Activated T-helper 1 cell treated with anti-CD3 and anti-CD28 coated beads, Interleukin-12 subunit alpha, Interleukin-12 subunit beta, Interleukin-2, Interleukin-4 antibody, amounts not matched to agents 30 ng/mL and 10 ng/mL and 1 ng/mL, durations not matched to agents 14 hours and 24 hours and 36 hours (primary cell): ENCODE measurements around the gene MMP8. TPM values are rescaled to one million over a fixed set of nuclear protein-coding genes. Genes with fewer than 3 reads are reported as not detected.
"Not testable (repeated sequence)": the region's sequence is repeated elsewhere in the genome, so short reads cannot be mapped to it uniquely, and the experiment has no call there.

ENCODE experiments used
- DNase-seq: peaks from one replicate; pipeline ENCODE4 v3.0.0; 2021; ENCODE audit warnings: low spot score
- H3K27ac Mint-ChIP-seq: one replicate; pipeline ENCODE4 v1.8.0; 2021; ENCODE audit warnings: mild to moderate bottlenecking, mixed read lengths
- H3K27me3 Mint-ChIP-seq: one replicate; pipeline ENCODE4 v1.8.0; 2022; ENCODE audit warnings: mild to moderate bottlenecking, moderate library complexity, mixed read lengths; ENCODE audit not compliant: insufficient read depth
- H3K36me3 Mint-ChIP-seq: one replicate; pipeline ENCODE4 v1.8.0; 2021; ENCODE audit warnings: low read depth, mixed read lengths
- H3K4me1 Mint-ChIP-seq: one replicate; pipeline ENCODE4 v1.8.0; 2021; ENCODE audit warnings: low read depth, mixed read lengths
- H3K4me3 Mint-ChIP-seq: one replicate; pipeline ENCODE4 v1.8.0; 2021; ENCODE audit warnings: mild to moderate bottlenecking, moderate library complexity, mixed read lengths
- H3K9me3 Mint-ChIP-seq: one replicate; pipeline ENCODE4 v1.8.0; 2021; ENCODE audit warnings: mixed read lengths
- intact Hi-C: fragments of 100-400 bp; cut with micrococcal nuclease; formaldehyde crosslinking; loops from one replicate; pipeline ENCODE4 v1.15.1; 2024
- total RNA-seq: library from RNA; stranded (reverse); gene quantifications from 2 replicates; pipeline ENCODE4 v1.2.3, GENCODE V29; 2022

The MMP8 gene
- total RNA-seq, 1 donor from 2014 or later = not detected

- Mint-ChIP-seq H3K4me3 (no peak overlapping the region), H3K27me3 (peaks cover 7% of the 10 kb centered on the region), H3K36me3 (no peaks in the 10 kb centered on the region), H3K9me3 (no peaks in the 10 kb centered on the region), H3K27ac (no peak overlapping the region), H3K4me1 (no peaks in the 10 kb centered on the region)
- intact Hi-C loops = no loop called here
- DNase-seq = no peak
These were observed 24.5 kb upstream of the MMP8 start for GRCh38 chr11:102749101-102749722.

GRCh38 chr11:102746746-102747578 lies 22.2 kb upstream of the MMP8 start:
- H3K36me3 Mint-ChIP-seq, H3K9me3 Mint-ChIP-seq, H3K4me3 Mint-ChIP-seq, H3K27ac Mint-ChIP-seq, intact Hi-C loops, H3K27me3 Mint-ChIP-seq, H3K4me1 Mint-ChIP-seq, DNase-seq: not testable (repeated sequence)

GRCh38 chr11:102734650-102735049 lies 9.9 kb upstream of the MMP8 start:
- intact Hi-C loops = loop anchor here (5.0 kb wide), 1 partner anchor 1158 kb away; no protein-coding TSS in a partner anchor
- no peaks in the 10 kb centered on the region for H3K9me3 Mint-ChIP-seq
- DNase-seq = no peak

GRCh38 chr11:102733232-102733875 lies 8.6 kb upstream of the MMP8 start:
- Mint-ChIP-seq H3K4me1 (no peaks in the 10 kb centered on the region), H3K36me3 (no peaks in the 10 kb centered on the region), H3K27ac (no peak overlapping the region), H3K9me3 (no peaks in the 10 kb centered on the region), H3K27me3 (peaks cover 9% of the 10 kb centered on the region), H3K4me3 (no peak overlapping the region)
- DNase-seq = peak; percentile 15
- intact Hi-C loops = loop anchor here (1.0 kb wide), 1 partner anchor 322 kb away; no protein-coding TSS in a partner anchor

More at GRCh38 chr11:102734650-102735049, 9.9 kb upstream of the MMP8 start:
- Mint-ChIP-seq H3K4me3 (no peak overlapping the region), H3K4me1 (no peaks in the 10 kb centered on the region), H3K36me3 (no peaks in the 10 kb centered on the region), H3K27me3 (peaks cover 9% of the 10 kb centered on the region), H3K27ac (no peak overlapping the region)

GRCh38 chr11:102730944-102731343 lies 6.2 kb upstream of the MMP8 start:
- intact Hi-C loops, H3K36me3 Mint-ChIP-seq, H3K27me3 Mint-ChIP-seq, H3K9me3 Mint-ChIP-seq, DNase-seq, H3K4me1 Mint-ChIP-seq, H3K4me3 Mint-ChIP-seq, H3K27ac Mint-ChIP-seq: not testable (repeated sequence)

- peaks cover 7% of the 10 kb centered on the region for H3K27me3 Mint-ChIP-seq
- intact Hi-C loops = no loop called here
- no peaks in the 10 kb centered on the region for H3K4me1 Mint-ChIP-seq
- no peaks in the 10 kb centered on the region for H3K36me3 Mint-ChIP-seq
- no peaks in the 10 kb centered on the region for H3K9me3 Mint-ChIP-seq
- H3K27ac Mint-ChIP-seq = no peak overlapping the region
- no peak overlapping the region for H3K4me3 Mint-ChIP-seq
- no peak for DNase-seq
These were observed 5.4 kb upstream of the MMP8 start for GRCh38 chr11:102729849-102730815.

- no peaks in the 10 kb centered on the region for H3K4me1 Mint-ChIP-seq
- H3K27ac Mint-ChIP-seq = no peak overlapping the region
- intact Hi-C loops = no loop called here
- no peaks in the 10 kb centered on the region for H3K36me3 Mint-ChIP-seq
- H3K9me3 Mint-ChIP-seq = no peaks in the 10 kb centered on the region
- H3K4me3 Mint-ChIP-seq = no peak overlapping the region
- H3K27me3 Mint-ChIP-seq = peaks cover 1% of the 10 kb centered on the region
- no peak for DNase-seq
These were observed 3.1 kb upstream of the MMP8 start for GRCh38 chr11:102727890-102728289.

- intact Hi-C loops = no loop called here
- Mint-ChIP-seq H3K27ac (no peak overlapping the region), H3K9me3 (no peaks in the 10 kb centered on the region), H3K4me3 (no peak overlapping the region), H3K27me3 (peaks cover 6% of the 10 kb centered on the region), H3K36me3 (no peaks in the 10 kb centered on the region), H3K4me1 (no peaks in the 10 kb centered on the region)
- DNase-seq = no peak
These were observed 1.9 kb downstream of the MMP8 start for GRCh38 chr11:102722821-102723220.

- intact Hi-C loops = no loop called here
- H3K27me3 Mint-ChIP-seq = peaks cover 6% of the 10 kb centered on the region
- no peak for DNase-seq
- H3K27ac Mint-ChIP-seq = no peak overlapping the region
- no peaks in the 10 kb centered on the region for H3K36me3 Mint-ChIP-seq
- no peaks in the 10 kb centered on the region for H3K4me1 Mint-ChIP-seq
- H3K9me3 Mint-ChIP-seq = no peaks in the 10 kb centered on the region
- H3K4me3 Mint-ChIP-seq = no peak overlapping the region
These were observed 5.0 kb downstream of the MMP8 start for GRCh38 chr11:102719620-102720277.

- intact Hi-C loops = no loop called here
- Mint-ChIP-seq H3K27me3 (peaks cover 12% of the 10 kb centered on the region), H3K36me3 (no peaks in the 10 kb centered on the region), H3K9me3 (no peaks in the 10 kb centered on the region), H3K27ac (no peak overlapping the region), H3K4me1 (no peaks in the 10 kb centered on the region), H3K4me3 (no peak overlapping the region)
- DNase-seq = no peak
These were observed 7.5 kb downstream of the MMP8 start for GRCh38 chr11:102717280-102717679.

GRCh38 chr11:102716527-102716926 lies 8.2 kb downstream of the MMP8 start:
- no peak overlapping the region for H3K27ac Mint-ChIP-seq
- peaks cover 13% of the 10 kb centered on the region for H3K27me3 Mint-ChIP-seq
- H3K36me3 Mint-ChIP-seq = no peaks in the 10 kb centered on the region
- no peak for DNase-seq
- intact Hi-C loops = no loop called here
- H3K9me3 Mint-ChIP-seq = no peaks in the 10 kb centered on the region
- H3K4me1 Mint-ChIP-seq = no peaks in the 10 kb centered on the region
- no peak overlapping the region for H3K4me3 Mint-ChIP-seq

- intact Hi-C loops = no loop called here
- no peak for DNase-seq
- Mint-ChIP-seq H3K27ac (no peak overlapping the region), H3K4me3 (no peak overlapping the region), H3K9me3 (no peaks in the 10 kb centered on the region), H3K4me1 (no peaks in the 10 kb centered on the region), H3K27me3 (peaks cover 13% of the 10 kb centered on the region), H3K36me3 (no peaks in the 10 kb centered on the region)
These were observed 12.6 kb downstream of the MMP8 start for GRCh38 chr11:102712137-102712536.
